K562 (cell line): ENCODE results near the gene AP3B2. TPM values are rescaled to one million over a fixed set of nuclear protein-coding genes. Genes with fewer than 3 reads are reported as not detected.
A peak's percentile ranks its signal among the peaks of the same experiment; 100 is the strongest.

Experiments
- CCNT2 ChIP-seq: IDR thresholded peaks from 2 replicates; pipeline ENCODE4 v1.6.1; 2011; ENCODE audit warnings: borderline replicate concordance, low read depth, mild to moderate bottlenecking, moderate library complexity, mixed read lengths, low read length; ENCODE audit not compliant: insufficient read length; ENCODE audit errors: extremely low read depth
- CSDE1 ChIP-seq, 2 experiments: fragments of 450-650 bp; IDR thresholded peaks; 2 replicates each; pipeline ENCODE4 v1.6.1; 2016; ENCODE audit warnings: mild to moderate bottlenecking in 1 of 2
- DIDO1 ChIP-seq: fragments of 450-650 bp; IDR thresholded peaks from 2 replicates; pipeline ENCODE4 v1.6.1; 2016; ENCODE audit warnings: low read depth, missing biosample characterization, missing genetic modification characterization
- FOXK1 ChIP-seq: sonication (generic); formaldehyde crosslinking; IDR thresholded peaks from 2 replicates; pipeline ENCODE4 v1.8.0; 2022; ENCODE audit warnings: missing genetic modification reagents, mild to moderate bottlenecking, borderline replicate concordance
- HDAC2 ChIP-seq: fragments of 450-650 bp; IDR thresholded peaks from 2 replicates; pipeline ENCODE4 v1.6.1; 2016; ENCODE audit warnings: mild to moderate bottlenecking
- HES1 ChIP-seq: fragments of 450-650 bp; IDR thresholded peaks from 2 replicates; pipeline ENCODE4 v1.6.1; 2016; ENCODE audit warnings: low read depth, mild to moderate bottlenecking, moderate library complexity
- IRF2 ChIP-seq: sonication (generic); formaldehyde crosslinking; IDR thresholded peaks from 2 replicates; pipeline ENCODE4 v1.8.1; 2022; ENCODE audit warnings: mild to moderate bottlenecking, missing genetic modification reagents
- KHSRP ChIP-seq: fragments of 450-650 bp; IDR thresholded peaks from 2 replicates; pipeline ENCODE4 v1.6.1; 2017
- LCOR ChIP-seq: sonication (generic); formaldehyde crosslinking; IDR thresholded peaks from 2 replicates; pipeline ENCODE4 v1.8.0; 2022; ENCODE audit warnings: mild to moderate bottlenecking, missing genetic modification reagents
- MGA ChIP-seq: fragments of 450-650 bp; IDR thresholded peaks from 2 replicates; pipeline ENCODE4 v1.6.1; 2016; ENCODE audit warnings: mild to moderate bottlenecking, moderate library complexity
- NBN ChIP-seq: fragments of 450-650 bp; IDR thresholded peaks from 2 replicates; pipeline ENCODE4 v1.6.1; 2016; ENCODE audit warnings: low read depth, mild to moderate bottlenecking
- NRF1 ChIP-seq, 2 experiments: fragments of 450-650 bp; IDR thresholded peaks in 1 of 2; conservative IDR thresholded peaks in 1 of 2; 2 replicates each; pipeline ENCODE4 v1.6.1; 2014; ENCODE audit warnings: mild to moderate bottlenecking in 2 of 2
- PCBP1 ChIP-seq: fragments of 200-400 bp; formaldehyde crosslinking; IDR thresholded peaks from 2 replicates; pipeline ENCODE4 v1.6.1; 2018; ENCODE audit warnings: mild to moderate bottlenecking, low read depth, low read length; ENCODE audit not compliant: poor library complexity, severe bottlenecking
- SETDB1 ChIP-seq: IDR thresholded peaks from one replicate; pipeline ENCODE4 v1.6.1; 2012; ENCODE audit warnings: low read length, control low read depth, inconsistent platforms
- SMARCA5 ChIP-seq: fragments of 450-650 bp; IDR thresholded peaks from 2 replicates; pipeline ENCODE4 v1.6.1; 2016
- USF2 ChIP-seq: sonication (generic); formaldehyde crosslinking; IDR thresholded peaks from 2 replicates; pipeline ENCODE4 v1.5.0; 2020; ENCODE audit warnings: missing genetic modification reagents
- polyA plus RNA-seq, 8 experiments: library from polyadenylated mRNA; depleted of rRNA in 4 of 8; stranded (reverse) in 5 of 8; unstranded in 3 of 8; fragments of >200 nt; fragmentation: Nextera tagmentation in 2 of 8; fragmentation: Illumina TruSeq in 1 of 8; extraction: Ambion mirVana in 2 of 8; extraction: Trizol in 1 of 8; gene quantifications; 2 replicates each; pipeline versions ENCODE4 v1.2.1 to v1.2.3, GENCODE V29; 2011 to 2014; ENCODE audit warnings: inconsistent platforms in 1 of 8, missing spikeins in 1 of 8
- total RNA-seq, 7 experiments: library from RNA; depleted of rRNA in 6 of 7; stranded (reverse); fragments of >200 nt in 6 of 7; fragmentation: Illumina TruSeq in 2 of 7; extraction: Trizol in 2 of 7; gene quantifications; 2 replicates each; pipeline versions ENCODE4 v1.2.1 to v1.2.3, GENCODE V29; 2011 to 2021; ENCODE audit warnings: low replicate concordance in 1 of 7

The AP3B2 gene
- total and polyA plus RNA-seq, 9 of the 15 experiments (the other 6 are each of a cell fraction or from before 2014, with no cell fraction given) = 0.03 to 0.15 (median 0.10) TPM; not detected in 2

- TF ChIP-seq MGA = no peak
- 0 out of 2 replicates have a peak, but pooled peaks have one; percentile 33 for TF ChIP-seq LCOR (CRISPR knock-in tag)
- peak; percentile 41 for TF ChIP-seq USF2 (CRISPR knock-in tag)
- no peak for TF ChIP-seq DIDO1 (tag)
- TF ChIP-seq PCBP1 = no peak
- no peak for TF ChIP-seq CCNT2
- TF ChIP-seq IRF2 (CRISPR knock-in tag) = no peak
- 0 out of 4 replicates have a peak, but pooled peaks of 1 of the 2 experiments have one; percentile 36 for TF ChIP-seq CSDE1 (IDR thresholded peaks at IDR 0.05)
- TF ChIP-seq SMARCA5 = no peak
- no peak for TF ChIP-seq KHSRP
- TF ChIP-seq NBN = no peak
- no peak for TF ChIP-seq SETDB1
- TF ChIP-seq HES1 = no peak
- TF ChIP-seq FOXK1 = 0 out of 2 replicates have a peak, but pooled peaks have one; percentile 41
- TF ChIP-seq HDAC2 = no peak
- TF ChIP-seq NRF1 (conservative IDR thresholded peaks at IDR 0.05 in 1 of 2, IDR thresholded peaks at IDR 0.05 in 1 of 2) = 0 out of 4 replicates have a peak, but pooled peaks of 1 of the 2 experiments have one; percentile 24
These were observed 63.2 kb downstream of the AP3B2 start (continued) for GRCh38 chr15:82646250-82647044.
